Fibroblast of pulmonary artery (primary cell): Measurements from ENCODE around the gene LHPP.
"Not testable (repeated sequence)": the region's sequence is repeated elsewhere in the genome, so short reads cannot be mapped to it uniquely, and the experiment has no call there.

Experiments
- DNase-seq: peaks from one replicate; pipeline ENCODE4 v3.0.0-alpha.2; 2010; ENCODE audit warnings: low read depth
- H3K4me3 ChIP-seq: replicated peaks from 2 replicates; pipeline ENCODE4 v1.5.1; 2011; ENCODE audit warnings: low read depth, mild to moderate bottlenecking, control low read depth, low read length, moderate library complexity
- CTCF ChIP-seq: IDR thresholded peaks from 2 replicates; pipeline ENCODE4 v1.5.1; 2011; ENCODE audit warnings: mild to moderate bottlenecking, control low read depth, low read length, inconsistent platforms; ENCODE audit errors: missing control alignments

LHPP gene

GRCh38 chr10:124430077-124430476 is 31.5 kb upstream of the LHPP start:
- no peak for TF ChIP-seq CTCF
- no peak overlapping the region for H3K4me3 ChIP-seq
- no peak for DNase-seq

- H3K4me3 ChIP-seq, result no peak overlapping the region
- TF ChIP-seq CTCF, result no peak
- DNase-seq, result no peak
Measured at GRCh38 chr10:124433461-124433860, 28.2 kb upstream of the LHPP start.

GRCh38 chr10:124435683-124436082 is 25.9 kb upstream of the LHPP start:
- DNase-seq, H3K4me3 ChIP-seq: not testable (repeated sequence)

GRCh38 chr10:124436191-124436638 is 25.4 kb upstream of the LHPP start:
- TF ChIP-seq CTCF, result no peak
- H3K4me3 ChIP-seq, result no peak overlapping the region
- no peak for DNase-seq

- not testable (repeated sequence) for H3K4me3 ChIP-seq, DNase-seq
Measured at GRCh38 chr10:124441694-124442093, 19.9 kb upstream of the LHPP start.

GRCh38 chr10:124446830-124447750 is 14.5 kb upstream of the LHPP start:
- H3K4me3 ChIP-seq, result no peak overlapping the region
- no peak for DNase-seq
- no peak for TF ChIP-seq CTCF

GRCh38 chr10:124447751-124448466 is 13.7 kb upstream of the LHPP start:
- DNase-seq, result no peak
- H3K4me3 ChIP-seq, result no peak overlapping the region
- no peak for TF ChIP-seq CTCF
